Measurements from ENCODE around the gene CEP135.

Gene CEP135

GRCh38 chr4:55906323-55906722, 42.4 kb upstream of the CEP135 start:
- no peak overlapping the region for H3K4me2 ChIP-seq (ENCODE audit: low read length)
- H3K36me3 ChIP-seq (ENCODE audit: control insufficient read depth in 1 of 2, insufficient read depth in 2 of 2, low read length in 2 of 2) = peaks cover 0 to 4% of the 10 kb centered on the region in 2 experiments
- no peak overlapping the region for H4K12ac ChIP-seq (ENCODE audit: low read depth, low read length)
- H4K8ac ChIP-seq (ENCODE audit: low read depth, low read length) = no peak overlapping the region
- no peaks in the 10 kb centered on the region for H3K9me3 ChIP-seq (ENCODE audit: insufficient read depth, low read depth, low read length)
- H3K4me1 ChIP-seq (ENCODE audit: control insufficient read depth in 1 of 2, insufficient read depth in 2 of 2, low read length in 2 of 2) = no peaks in the 10 kb centered on the region
- H3K79me1 ChIP-seq (ENCODE audit: low read length) = no peaks in the 10 kb centered on the region
- no peak overlapping the region for H2BK12ac ChIP-seq (ENCODE audit: low read length)
- no peak for DNase-seq
- H3K23ac ChIP-seq (ENCODE audit: low read length) = no peak overlapping the region
- H2AFZ ChIP-seq (ENCODE audit: insufficient read depth, low read length, poor library complexity) = no peak overlapping the region
- H3K14ac ChIP-seq (ENCODE audit: low read length) = no peak overlapping the region
- no peak overlapping the region for H3K27ac ChIP-seq (ENCODE audit: low read depth, low read length)
- H2AK5ac ChIP-seq (ENCODE audit: low read length) = no peak overlapping the region
- no peak overlapping the region for H3K18ac ChIP-seq (ENCODE audit: low read length)
- H3K4ac ChIP-seq (ENCODE audit: low read depth, low read length) = no peak overlapping the region
- no peaks in the 10 kb centered on the region for H3K79me2 ChIP-seq (ENCODE audit: control insufficient read depth, insufficient read depth, low read length, poor library complexity)
- H2BK120ac ChIP-seq (ENCODE audit: insufficient read depth, low read length, poor library complexity) = no peak overlapping the region
- no peak overlapping the region for H4K91ac ChIP-seq (ENCODE audit: low read depth, low read length)
- no peak overlapping the region for H3K9ac ChIP-seq (ENCODE audit: low read length)
- no peaks in the 10 kb centered on the region for H3K27me3 ChIP-seq (ENCODE audit: insufficient read depth, low read length)
- H2BK5ac ChIP-seq (ENCODE audit: low read depth, low read length, poor library complexity) = no peak overlapping the region
- no CpG with 5 or more reads among the region's 6 CpGs for WGBS (ENCODE audit: extremely low coverage, insufficient coverage, insufficient read length)
- H3K4me3 ChIP-seq (ENCODE audit: low read depth, low read length) = no peak overlapping the region

- DNase-seq = peak; percentile 6 to 67
- H3K4me1 ChIP-seq (ENCODE audit: control insufficient read depth in 1 of 2, insufficient read depth in 2 of 2, low read length in 2 of 2) = no peaks in the 10 kb centered on the region
- H3K27me3 ChIP-seq (ENCODE audit: insufficient read depth, low read length) = no peaks in the 10 kb centered on the region
- no peak overlapping the region for H2AFZ ChIP-seq (ENCODE audit: insufficient read depth, low read length, poor library complexity)
- no peak overlapping the region for H4K91ac ChIP-seq (ENCODE audit: low read depth, low read length)
- no peak overlapping the region for H3K4ac ChIP-seq (ENCODE audit: low read depth, low read length)
- no peak overlapping the region for H3K9ac ChIP-seq (ENCODE audit: low read length)
- H3K23ac ChIP-seq (ENCODE audit: low read length) = no peak overlapping the region
- H2BK12ac ChIP-seq (ENCODE audit: low read length) = no peak overlapping the region
- H3K27ac ChIP-seq (ENCODE audit: low read depth, low read length) = no peak overlapping the region
- H3K36me3 ChIP-seq (ENCODE audit: control insufficient read depth in 1 of 2, insufficient read depth in 2 of 2, low read length in 2 of 2) = peaks cover 0 to 4% of the 10 kb centered on the region in 2 experiments
- no peak overlapping the region for H3K18ac ChIP-seq (ENCODE audit: low read length)
- H3K14ac ChIP-seq (ENCODE audit: low read length) = no peak overlapping the region
- no peak overlapping the region for H2BK5ac ChIP-seq (ENCODE audit: low read depth, low read length, poor library complexity)
- no peak overlapping the region for H2BK120ac ChIP-seq (ENCODE audit: insufficient read depth, low read length, poor library complexity)
- no peaks in the 10 kb centered on the region for H3K79me1 ChIP-seq (ENCODE audit: low read length)
- H2AK5ac ChIP-seq (ENCODE audit: low read length) = no peak overlapping the region
- H3K9me3 ChIP-seq (ENCODE audit: insufficient read depth, low read depth, low read length) = no peaks in the 10 kb centered on the region
- H3K4me3 ChIP-seq (ENCODE audit: low read depth, low read length) = no peak overlapping the region
- no peak overlapping the region for H3K4me2 ChIP-seq (ENCODE audit: low read length)
- H4K12ac ChIP-seq (ENCODE audit: low read depth, low read length) = no peak overlapping the region
- H3K79me2 ChIP-seq (ENCODE audit: control insufficient read depth, insufficient read depth, low read length, poor library complexity) = no peaks in the 10 kb centered on the region
- no peak overlapping the region for H4K8ac ChIP-seq (ENCODE audit: low read depth, low read length)
- no CpG with 5 or more reads among the region's 3 CpGs for WGBS (ENCODE audit: extremely low coverage, insufficient coverage, insufficient read length)
Measured at GRCh38 chr4:55906989-55907388, 41.8 kb upstream of the CEP135 start.

GRCh38 chr4:55907469-55907868, 41.3 kb upstream of the CEP135 start:
- Histone ChIP-seq H2BK120ac (ENCODE audit: insufficient read depth, low read length, poor library complexity) (no peak overlapping the region), H4K12ac (ENCODE audit: low read depth, low read length) (no peak overlapping the region), H3K9me3 (ENCODE audit: insufficient read depth, low read depth, low read length) (no peaks in the 10 kb centered on the region), H3K23ac (ENCODE audit: low read length) (no peak overlapping the region), H2BK12ac (ENCODE audit: low read length) (no peak overlapping the region), H4K8ac (ENCODE audit: low read depth, low read length) (no peak overlapping the region), H3K4me3 (ENCODE audit: low read depth, low read length) (no peak overlapping the region), H3K4ac (ENCODE audit: low read depth, low read length) (no peak overlapping the region), H3K14ac (ENCODE audit: low read length) (no peak overlapping the region), H3K4me2 (ENCODE audit: low read length) (no peak overlapping the region), H2BK5ac (ENCODE audit: low read depth, low read length, poor library complexity) (no peak overlapping the region), H3K79me1 (ENCODE audit: low read length) (no peaks in the 10 kb centered on the region), H2AK5ac (ENCODE audit: low read length) (no peak overlapping the region), H3K4me1 (ENCODE audit: control insufficient read depth in 1 of 2, insufficient read depth in 2 of 2, low read length in 2 of 2) (no peaks in the 10 kb centered on the region), H3K18ac (ENCODE audit: low read length) (no peak overlapping the region), H3K27me3 (ENCODE audit: insufficient read depth, low read length) (no peaks in the 10 kb centered on the region), H3K36me3 (ENCODE audit: control insufficient read depth in 1 of 2, insufficient read depth in 2 of 2, low read length in 2 of 2) (peaks cover 0 to 4% of the 10 kb centered on the region in 2 experiments), H3K9ac (ENCODE audit: low read length) (no peak overlapping the region), H3K79me2 (ENCODE audit: control insufficient read depth, insufficient read depth, low read length, poor library complexity) (no peaks in the 10 kb centered on the region), H2AFZ (ENCODE audit: insufficient read depth, low read length, poor library complexity) (no peak overlapping the region), H3K27ac (ENCODE audit: low read depth, low read length) (no peak overlapping the region), H4K91ac (ENCODE audit: low read depth, low read length) (no peak overlapping the region)
- no peak for DNase-seq

GRCh38 chr4:55910140-55910539, 38.6 kb upstream of the CEP135 start:
- Histone ChIP-seq H3K14ac (ENCODE audit: low read length) (no peak overlapping the region), H3K23ac (ENCODE audit: low read length) (no peak overlapping the region), H2AK5ac (ENCODE audit: low read length) (no peak overlapping the region), H3K18ac (ENCODE audit: low read length) (no peak overlapping the region), H4K12ac (ENCODE audit: low read depth, low read length) (no peak overlapping the region), H3K9ac (ENCODE audit: low read length) (no peak overlapping the region), H2BK5ac (ENCODE audit: low read depth, low read length, poor library complexity) (no peak overlapping the region), H3K79me1 (ENCODE audit: low read length) (no peaks in the 10 kb centered on the region), H3K4me1 (ENCODE audit: control insufficient read depth in 1 of 2, insufficient read depth in 2 of 2, low read length in 2 of 2) (no peaks in the 10 kb centered on the region), H4K91ac (ENCODE audit: low read depth, low read length) (no peak overlapping the region), H2BK12ac (ENCODE audit: low read length) (no peak overlapping the region), H4K8ac (ENCODE audit: low read depth, low read length) (no peak overlapping the region), H3K9me3 (ENCODE audit: insufficient read depth, low read depth, low read length) (no peaks in the 10 kb centered on the region), H3K79me2 (ENCODE audit: control insufficient read depth, insufficient read depth, low read length, poor library complexity) (no peaks in the 10 kb centered on the region), H3K4me3 (ENCODE audit: low read depth, low read length) (no peak overlapping the region), H2BK120ac (ENCODE audit: insufficient read depth, low read length, poor library complexity) (no peak overlapping the region), H2AFZ (ENCODE audit: insufficient read depth, low read length, poor library complexity) (no peak overlapping the region), H3K4ac (ENCODE audit: low read depth, low read length) (no peak overlapping the region), H3K27ac (ENCODE audit: low read depth, low read length) (no peak overlapping the region), H3K36me3 (ENCODE audit: control insufficient read depth in 1 of 2, insufficient read depth in 2 of 2, low read length in 2 of 2) (peaks cover 0 to 4% of the 10 kb centered on the region in 2 experiments), H3K4me2 (ENCODE audit: low read length) (no peak overlapping the region), H3K27me3 (ENCODE audit: insufficient read depth, low read length) (no peaks in the 10 kb centered on the region)
- WGBS (ENCODE audit: extremely low coverage, insufficient coverage, insufficient read length) = no CpG with 5 or more reads among the region's 1 CpG
- DNase-seq = peak in 1 of 2 donors; percentile 37

All from trophoblast cell (in vitro differentiated cells and primary cell).